Measurements from ENCODE around the gene AFAP1L2. TPM values are rescaled to one million over a fixed set of nuclear protein-coding genes. Genes with fewer than 3 reads are reported as not detected.

Gene AFAP1L2
- total and polyA plus RNA-seq, 2 experiments from 2014 or later = not detected

- Histone ChIP-seq H2AFZ (no peak overlapping the region), H3K9me3 (ENCODE audit: low read depth) (peaks cover 4% of the 10 kb centered on the region), H3K36me3 (ENCODE audit: low read depth) (no peaks in the 10 kb centered on the region), H3K27ac (no peak overlapping the region), H3K4me3 (no peak overlapping the region), H3F3A (ENCODE audit: insufficient read depth) (no peaks in the 10 kb centered on the region), H3K79me2 (ENCODE audit: insufficient read depth) (no peaks in the 10 kb centered on the region), H4K20me1 (ENCODE audit: insufficient read depth) (no peaks in the 10 kb centered on the region), H3K4me2 (ENCODE audit: unreplicated experiment) (no peak overlapping the region), H3K4me1 (ENCODE audit: insufficient read depth) (no peaks in the 10 kb centered on the region), H3K9ac (no peak overlapping the region), H3K9me2 (ENCODE audit: insufficient read depth) (no peaks in the 10 kb centered on the region), H3K27me3 (replicated peaks; ENCODE audit: insufficient read depth) (peaks cover 5% of the 10 kb centered on the region; the same call in 1 of the 2 replicates)
- WGBS, 2 experiments (ENCODE audit: low coverage in 1 of 2, low lambda C conversion rate in 2 of 2, missing lambda C conversion rate in 2 of 2) = 70 to 75% methylated on average over 10 of the region's 10 CpGs
- in situ Hi-C loops (cut with MboI) = no loop called here
- TF ChIP-seq EZH2phosphoT487 (IDR thresholded peaks at IDR 0.05; ENCODE audit: insufficient read depth, low read depth) = no peak
- no peak for TF ChIP-seq EZH2 (IDR thresholded peaks at IDR 0.05; ENCODE audit: insufficient read depth, poor library complexity, severe bottlenecking)
- no peak for DNase-seq
Observed at GRCh38 chr10:114290038-114290437, 114.3 kb downstream of the AFAP1L2 start.

GRCh38 chr10:114289096-114289436, 115.2 kb downstream of the AFAP1L2 start:
- in situ Hi-C loops (cut with MboI) = no loop called here
- TF ChIP-seq EZH2 (IDR thresholded peaks at IDR 0.05; ENCODE audit: insufficient read depth, poor library complexity, severe bottlenecking) = no peak
- no peak for TF ChIP-seq EZH2phosphoT487 (IDR thresholded peaks at IDR 0.05; ENCODE audit: insufficient read depth, low read depth)
- Histone ChIP-seq H3K9ac (no peak overlapping the region), H3K9me3 (ENCODE audit: low read depth) (peaks cover under 1% of the 10 kb centered on the region), H3F3A (ENCODE audit: insufficient read depth) (no peaks in the 10 kb centered on the region), H2AFZ (no peak overlapping the region), H3K79me2 (ENCODE audit: insufficient read depth) (no peaks in the 10 kb centered on the region), H3K36me3 (ENCODE audit: low read depth) (no peaks in the 10 kb centered on the region), H3K4me1 (ENCODE audit: insufficient read depth) (no peaks in the 10 kb centered on the region), H4K20me1 (ENCODE audit: insufficient read depth) (no peaks in the 10 kb centered on the region), H3K4me2 (ENCODE audit: unreplicated experiment) (no peak overlapping the region), H3K27me3 (replicated peaks; ENCODE audit: insufficient read depth) (peaks cover 5% of the 10 kb centered on the region; the same call in 1 of the 2 replicates), H3K9me2 (ENCODE audit: insufficient read depth) (no peaks in the 10 kb centered on the region), H3K27ac (no peak overlapping the region), H3K4me3 (no peak overlapping the region)
- 78 to 82% methylated on average over 16 of the region's 16 CpGs for WGBS, 2 experiments (ENCODE audit: low coverage in 1 of 2, low lambda C conversion rate in 2 of 2, missing lambda C conversion rate in 2 of 2)
- DNase-seq = no peak

DNA sequence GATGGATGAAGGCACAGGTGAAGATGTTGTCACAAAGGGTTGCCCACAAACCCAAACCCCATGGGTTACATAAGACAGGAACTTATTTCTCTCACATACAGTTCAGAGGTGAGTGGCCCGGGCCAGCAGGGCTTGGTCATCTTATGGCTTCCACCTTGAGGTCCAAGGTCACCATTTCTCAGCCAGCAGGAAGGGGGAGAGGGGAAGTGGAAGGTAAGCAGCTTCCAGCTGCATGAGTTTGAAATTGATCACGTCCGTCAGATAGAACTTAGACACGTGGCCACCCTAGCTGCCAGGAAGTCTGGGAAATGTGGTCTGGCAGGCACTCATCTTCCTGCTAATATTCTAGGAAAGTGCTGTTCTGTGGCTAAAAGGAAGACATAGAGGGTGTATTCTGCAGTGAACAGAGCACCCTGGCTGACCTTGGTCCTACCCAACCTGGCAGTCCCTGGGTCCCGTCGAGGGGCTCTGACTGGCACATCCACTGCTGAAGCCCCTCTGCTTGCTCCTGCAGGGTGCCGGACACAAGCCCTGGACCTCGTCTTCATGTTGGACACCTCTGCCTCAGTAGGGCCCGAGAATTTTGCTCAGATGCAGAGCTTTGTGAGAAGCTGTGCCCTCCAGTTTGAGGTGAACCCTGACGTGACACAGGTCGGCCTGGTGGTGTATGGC, 115.7 kb downstream of the AFAP1L2 start:
- H3K9ac ChIP-seq = no peak overlapping the region
- H3K27me3 ChIP-seq (replicated peaks; ENCODE audit: insufficient read depth) = peaks cover 5% of the 10 kb centered on the region; the same call in 1 of the 2 replicates
- TF ChIP-seq EZH2 (IDR thresholded peaks at IDR 0.05; ENCODE audit: insufficient read depth, poor library complexity, severe bottlenecking) = no peak
- no peak for TF ChIP-seq EZH2phosphoT487 (IDR thresholded peaks at IDR 0.05; ENCODE audit: insufficient read depth, low read depth)
- no peaks in the 10 kb centered on the region for H3F3A ChIP-seq (ENCODE audit: insufficient read depth)
- in situ Hi-C loops (cut with MboI) = no loop called here
- no peaks in the 10 kb centered on the region for H3K9me2 ChIP-seq (ENCODE audit: insufficient read depth)
- no peaks in the 10 kb centered on the region for H3K9me3 ChIP-seq (ENCODE audit: low read depth)
- no peaks in the 10 kb centered on the region for H3K79me2 ChIP-seq (ENCODE audit: insufficient read depth)
- H3K36me3 ChIP-seq (ENCODE audit: low read depth) = no peaks in the 10 kb centered on the region
- no peak for DNase-seq
- no peak overlapping the region for H3K4me2 ChIP-seq (ENCODE audit: unreplicated experiment)
- no peaks in the 10 kb centered on the region for H4K20me1 ChIP-seq (ENCODE audit: insufficient read depth)
- H2AFZ ChIP-seq = no peak overlapping the region
- no peak overlapping the region for H3K27ac ChIP-seq
- no peaks in the 10 kb centered on the region for H3K4me1 ChIP-seq (ENCODE audit: insufficient read depth)
- WGBS, 2 experiments (ENCODE audit: low coverage in 1 of 2, low lambda C conversion rate in 2 of 2, missing lambda C conversion rate in 2 of 2) = 49 to 50% methylated on average over 11 of the region's 11 CpGs
- H3K4me3 ChIP-seq = no peak overlapping the region

- no peaks in the 10 kb centered on the region for H3K9me3 ChIP-seq (ENCODE audit: low read depth)
- H3K4me2 ChIP-seq (ENCODE audit: unreplicated experiment) = no peak overlapping the region
- H3K9ac ChIP-seq = no peak overlapping the region
- in situ Hi-C loops (cut with MboI) = no loop called here
- no peak for TF ChIP-seq EZH2phosphoT487 (IDR thresholded peaks at IDR 0.05; ENCODE audit: insufficient read depth, low read depth)
- TF ChIP-seq EZH2 (IDR thresholded peaks at IDR 0.05; ENCODE audit: insufficient read depth, poor library complexity, severe bottlenecking) = no peak
- H3K9me2 ChIP-seq (ENCODE audit: insufficient read depth) = no peaks in the 10 kb centered on the region
- no peaks in the 10 kb centered on the region for H3K4me1 ChIP-seq (ENCODE audit: insufficient read depth)
- peaks cover 5% of the 10 kb centered on the region; the same call in 1 of the 2 replicates for H3K27me3 ChIP-seq (replicated peaks; ENCODE audit: insufficient read depth)
- H3F3A ChIP-seq (ENCODE audit: insufficient read depth) = no peaks in the 10 kb centered on the region
- no peaks in the 10 kb centered on the region for H3K79me2 ChIP-seq (ENCODE audit: insufficient read depth)
- no peaks in the 10 kb centered on the region for H3K36me3 ChIP-seq (ENCODE audit: low read depth)
- H3K27ac ChIP-seq = no peak overlapping the region
- no peak overlapping the region for H2AFZ ChIP-seq
- DNase-seq = no peak
- 44 to 46% methylated on average over 8 of the region's 8 CpGs for WGBS, 2 experiments (ENCODE audit: low coverage in 1 of 2, low lambda C conversion rate in 2 of 2, missing lambda C conversion rate in 2 of 2)
- no peaks in the 10 kb centered on the region for H4K20me1 ChIP-seq (ENCODE audit: insufficient read depth)
- no peak overlapping the region for H3K4me3 ChIP-seq
Observed at GRCh38 chr10:114286921-114287320, 117.4 kb downstream of the AFAP1L2 start.
